Naive thymus-derived CD4-positive, alpha-beta T cell (primary cell): Measurements from ENCODE around the gene CCDC6. TPM values are rescaled to one million over a fixed set of nuclear protein-coding genes. Genes with fewer than 3 reads are reported as not detected.

Experiments used
- ATAC-seq: fragments of 150-1000 bp; cut with Tn5 transposase; 2 replicates; pipeline ENCODE4 v1.10.0; 2021; ENCODE audit warnings: mild to moderate bottlenecking, moderate library complexity
- CTCF ChIA-PET: fragments of 350-600 bp; sonication (Branson Sonifier 250); formaldehyde crosslinking; loops from one replicate; lab custom pipeline; 2021; ENCODE audit warnings: antibody characterized with exemption; lab: Charles Lee
- POLR2A ChIA-PET: fragments of 350-600 bp; sonication (Branson Sonifier 250); formaldehyde crosslinking; loops from one replicate; lab custom pipeline; 2021; ENCODE audit warnings: antibody characterized with exemption, inconsistent platforms; lab: Charles Lee
- DNase-seq, 9 donors: peaks; one replicate each; pipeline versions ENCODE4 v3.0.0 to v3.0.0-alpha.2; 2020 to 2022; ENCODE audit warnings: mixed read lengths in 1 of 9
- H3K27ac ChIP-seq: one replicate; pipeline ENCODE4 v1.7.0; 2013; ENCODE audit warnings: mild to moderate bottlenecking, low read depth, low read length, moderate library complexity
- H3K27me3 ChIP-seq, 2 donors: one replicate each; pipeline ENCODE4 v1.7.0; 2013; ENCODE audit warnings: low read length in 2 of 2, mild to moderate bottlenecking in 2 of 2, moderate library complexity in 2 of 2; ENCODE audit not compliant: control insufficient read depth in 2 of 2, insufficient read depth in 2 of 2
- H3K36me3 ChIP-seq, 3 experiments: 1 replicate in 2 of 3; 2 replicates in 1 of 3; pipeline ENCODE4 v1.7.0; 2013; ENCODE audit warnings: low read length in 3 of 3, mild to moderate bottlenecking in 3 of 3, moderate library complexity in 1 of 3; ENCODE audit not compliant: insufficient read depth in 3 of 3, control insufficient read depth in 2 of 3
- H3K4me1 ChIP-seq, 2 donors: one replicate each; pipeline ENCODE4 v1.7.0; 2013; ENCODE audit warnings: low read length in 2 of 2, mild to moderate bottlenecking in 2 of 2, moderate library complexity in 1 of 2; ENCODE audit not compliant: control insufficient read depth in 2 of 2, insufficient read depth in 2 of 2
- H3K4me3 ChIP-seq: 2 replicates; pipeline ENCODE4 v1.7.0; 2013; ENCODE audit warnings: mild to moderate bottlenecking, low read length
- H3K9me3 ChIP-seq, 3 experiments: 1 replicate in 2 of 3; 2 replicates in 1 of 3; pipeline ENCODE4 v1.7.0; 2013; ENCODE audit warnings: low read length in 3 of 3; ENCODE audit not compliant: control insufficient read depth in 2 of 3
- H3K27ac Mint-ChIP-seq, 9 donors: one replicate each; pipeline ENCODE4 v1.8.0; 2020 to 2022; ENCODE audit warnings: mixed read lengths in 9 of 9, mild to moderate bottlenecking in 8 of 9, moderate library complexity in 5 of 9, inconsistent platforms in 2 of 9
- H3K27me3 Mint-ChIP-seq, 5 donors: one replicate each; pipeline ENCODE4 v1.8.0; 2021 to 2022; ENCODE audit warnings: mixed read lengths in 5 of 5, mild to moderate bottlenecking in 1 of 5
- H3K36me3 Mint-ChIP-seq, 5 donors: one replicate each; pipeline ENCODE4 v1.8.0; 2020 to 2022; ENCODE audit warnings: mixed read lengths in 5 of 5, mild to moderate bottlenecking in 3 of 5, inconsistent platforms in 1 of 5
- H3K4me1 Mint-ChIP-seq, 7 donors: one replicate each; pipeline ENCODE4 v1.8.0; 2020 to 2022; ENCODE audit warnings: mixed read lengths in 7 of 7, mild to moderate bottlenecking in 3 of 7, inconsistent platforms in 1 of 7
- H3K4me3 Mint-ChIP-seq, 10 donors: one replicate each; pipeline ENCODE4 v1.8.0; 2020 to 2022; ENCODE audit warnings: mild to moderate bottlenecking in 10 of 10, mixed read lengths in 10 of 10, moderate library complexity in 6 of 10, inconsistent platforms in 2 of 10
- H3K9me3 Mint-ChIP-seq, 11 donors: one replicate each; pipeline ENCODE4 v1.8.0; 2020 to 2022; ENCODE audit warnings: mixed read lengths in 11 of 11, mild to moderate bottlenecking in 4 of 11, inconsistent platforms in 1 of 11, moderate library complexity in 1 of 11
- intact Hi-C, 2 donors: fragments of 100-400 bp; cut with micrococcal nuclease; formaldehyde crosslinking; loops; one replicate each; pipeline ENCODE4 v1.15.1; 2023
- polyA plus RNA-seq, 2 donors: library from polyadenylated mRNA; unstranded; fragments of 300-500 nt; fragmentation: Illumina TruSeq; gene quantifications; one replicate each; pipeline ENCODE4 v1.2.3, GENCODE V29; 2021
- total RNA-seq, 6 experiments: library from RNA in 5 of 6; stranded (reverse) in 5 of 6; gene quantifications; 1 replicate in 5 of 6; 2 replicates in 1 of 6; pipeline ENCODE4 v1.2.3 and lab custom pipeline; 2021 to 2026

The CCDC6 gene
- total and polyA plus RNA-seq, 7 experiments from 2014 or later = 4.2 to 34.3 (median 21.0) TPM

- DNase-seq (no peak), ATAC-seq (no peak)
- Histone ChIP-seq H3K9me3 (no peaks in the 10 kb centered on the region), H3K27ac (no peak overlapping the region), H3K27me3 (no peaks in the 10 kb centered on the region), H3K4me1 (peaks cover 10 to 11% of the 10 kb centered on the region in 2 donors), H3K4me3 (no peak overlapping the region), H3K36me3 (no peaks in the 10 kb centered on the region)
- H3K27ac Mint-ChIP-seq = no peak overlapping the region
- H3K27me3 Mint-ChIP-seq = no peaks in the 10 kb centered on the region
- intact Hi-C loops = no loop called here
- peaks cover 46 to 95% (median 83%) of the 10 kb centered on the region in 7 donors for H3K4me1 Mint-ChIP-seq
- H3K36me3 Mint-ChIP-seq = peaks cover 0 to 8% (median 0%) of the 10 kb centered on the region in 5 donors
- ChIA-PET CTCF (no interaction called here), POLR2A (interaction anchor here (1.7 kb wide), 1 partner anchor 9 kb away, joined by 6 read pairs; no protein-coding TSS in a partner anchor)
- no peaks in the 10 kb centered on the region for H3K9me3 Mint-ChIP-seq
- H3K4me3 Mint-ChIP-seq = no peak overlapping the region
These were observed 10.2 kb downstream of the CCDC6 start for GRCh38 chr10:59896191-59896590.

- POLR2A ChIA-PET = interaction anchor here (1.7 kb wide), 1 partner anchor 10 kb away, joined by 6 read pairs; no protein-coding TSS in a partner anchor
- DNase-seq (no peak), ATAC-seq (no peak)
- Histone ChIP-seq H3K9me3 (no peaks in the 10 kb centered on the region), H3K4me1 (peaks cover 10 to 11% of the 10 kb centered on the region in 2 donors), H3K4me3 (no peak overlapping the region), H3K27ac (no peak overlapping the region), H3K36me3 (no peaks in the 10 kb centered on the region), H3K27me3 (no peaks in the 10 kb centered on the region)
- intact Hi-C loops = no loop called here
- Mint-ChIP-seq H3K4me1 (peaks cover 46 to 95% (median 83%) of the 10 kb centered on the region in 7 donors), H3K9me3 (no peaks in the 10 kb centered on the region), H3K36me3 (peaks cover 0 to 8% (median 0%) of the 10 kb centered on the region in 5 donors), H3K27me3 (no peaks in the 10 kb centered on the region), H3K4me3 (no peak overlapping the region), H3K27ac (no peak overlapping the region)
- CTCF ChIA-PET = no interaction called here
These were observed 10.7 kb downstream of the CCDC6 start for GRCh38 chr10:59895629-59896116.

- no peaks in the 10 kb centered on the region for H3K27me3 ChIP-seq
- ChIA-PET POLR2A (no interaction called here), CTCF (no interaction called here)
- H3K36me3 ChIP-seq = no peaks in the 10 kb centered on the region
- no peaks in the 10 kb centered on the region for H3K27me3 Mint-ChIP-seq
- peaks cover 1 to 8% (median 7%) of the 10 kb centered on the region in 5 donors for H3K36me3 Mint-ChIP-seq
- H3K9me3 ChIP-seq = no peaks in the 10 kb centered on the region
- H3K4me1 Mint-ChIP-seq = peaks cover 43 to 95% (median 80%) of the 10 kb centered on the region in 7 donors
- peak overlapping the region in 1 of 10 donors; percentile 35 for H3K4me3 Mint-ChIP-seq
- no peaks in the 10 kb centered on the region for H3K9me3 Mint-ChIP-seq
- H3K4me1 ChIP-seq = peaks cover 9 to 11% of the 10 kb centered on the region in 2 donors
- intact Hi-C loops = no loop called here
- DNase-seq = no peak
- ATAC-seq = no peak
- H3K4me3 ChIP-seq = no peak overlapping the region
- H3K27ac Mint-ChIP-seq = peak overlapping the region in 2 of 9 donors; percentile 68 to 73
- H3K27ac ChIP-seq = no peak overlapping the region
These were observed 12.2 kb downstream of the CCDC6 start for GRCh38 chr10:59894114-59894513.

GRCh38 chr10:59892697-59893096 is 13.7 kb downstream of the CCDC6 start:
- Histone ChIP-seq H3K27ac (no peak overlapping the region), H3K27me3 (no peaks in the 10 kb centered on the region), H3K4me1 (peaks cover 17 to 18% of the 10 kb centered on the region in 2 donors), H3K9me3 (no peaks in the 10 kb centered on the region), H3K36me3 (no peaks in the 10 kb centered on the region), H3K4me3 (no peak overlapping the region)
- ATAC-seq (peak; percentile 68), DNase-seq (no peak)
- intact Hi-C loops = no loop called here
- no peaks in the 10 kb centered on the region for H3K9me3 Mint-ChIP-seq
- H3K36me3 Mint-ChIP-seq = peaks cover 1 to 12% (median 7%) of the 10 kb centered on the region in 5 donors
- H3K4me1 Mint-ChIP-seq = peaks cover 48 to 95% (median 79%) of the 10 kb centered on the region in 7 donors
- no peaks in the 10 kb centered on the region for H3K27me3 Mint-ChIP-seq
- peak overlapping the region in 3 of 9 donors; percentile 6 to 63 (median 8) for H3K27ac Mint-ChIP-seq
- ChIA-PET POLR2A (no interaction called here), CTCF (no interaction called here)
- peak overlapping the region in 1 of 10 donors; percentile 9 for H3K4me3 Mint-ChIP-seq

- Histone ChIP-seq H3K4me1 (peaks cover 19 to 24% of the 10 kb centered on the region in 2 donors), H3K27ac (no peak overlapping the region), H3K4me3 (no peak overlapping the region), H3K27me3 (no peaks in the 10 kb centered on the region), H3K36me3 (no peaks in the 10 kb centered on the region), H3K9me3 (no peaks in the 10 kb centered on the region)
- ATAC-seq (no peak), DNase-seq (no peak)
- H3K27ac Mint-ChIP-seq = peak overlapping the region in 2 of 9 donors; percentile 56 to 59
- intact Hi-C loops = no loop called here
- peaks cover 4 to 12% (median 7%) of the 10 kb centered on the region in 5 donors for H3K36me3 Mint-ChIP-seq
- no peaks in the 10 kb centered on the region for H3K9me3 Mint-ChIP-seq
- no peak overlapping the region for H3K4me3 Mint-ChIP-seq
- no peaks in the 10 kb centered on the region for H3K27me3 Mint-ChIP-seq
- ChIA-PET POLR2A (interaction anchor here (0.6 kb wide), 1 partner anchor 25 kb away, joined by 3 read pairs; no protein-coding TSS in a partner anchor), CTCF (no interaction called here)
- peaks cover 50 to 97% (median 82%) of the 10 kb centered on the region in 7 donors for H3K4me1 Mint-ChIP-seq
These were observed 14.4 kb downstream of the CCDC6 start for GRCh38 chr10:59891936-59892335.

- ATAC-seq (no peak), DNase-seq (no peak)
- Mint-ChIP-seq H3K36me3 (peaks cover 4 to 12% (median 7%) of the 10 kb centered on the region in 5 donors), H3K4me3 (no peak overlapping the region), H3K27ac (peak overlapping the region in 1 of 9 donors; percentile 41), H3K27me3 (no peaks in the 10 kb centered on the region), H3K9me3 (no peaks in the 10 kb centered on the region), H3K4me1 (peaks cover 56 to 98% (median 82%) of the 10 kb centered on the region in 7 donors)
- intact Hi-C loops = no loop called here
- H3K27me3 ChIP-seq = no peaks in the 10 kb centered on the region
- peaks cover 22 to 30% of the 10 kb centered on the region in 2 donors for H3K4me1 ChIP-seq
- POLR2A ChIA-PET = no interaction called here
- no peaks in the 10 kb centered on the region for H3K9me3 ChIP-seq
- CTCF ChIA-PET = no interaction called here
- H3K27ac ChIP-seq = no peak overlapping the region
- H3K36me3 ChIP-seq = no peaks in the 10 kb centered on the region
- no peak overlapping the region for H3K4me3 ChIP-seq
These were observed 15.0 kb downstream of the CCDC6 start for GRCh38 chr10:59891349-59891748.
